GM21737 (cell line): ENCODE results near the gene SUFU.

Experiments
- ATAC-seq: cut with Tn5 transposase; IDR thresholded peaks from one replicate; pipeline ENCODE4 v1.9.1; 2021; ENCODE audit warnings: mild to moderate bottlenecking, moderate library complexity; ENCODE audit not compliant: unreplicated experiment

The SUFU gene

DNA sequence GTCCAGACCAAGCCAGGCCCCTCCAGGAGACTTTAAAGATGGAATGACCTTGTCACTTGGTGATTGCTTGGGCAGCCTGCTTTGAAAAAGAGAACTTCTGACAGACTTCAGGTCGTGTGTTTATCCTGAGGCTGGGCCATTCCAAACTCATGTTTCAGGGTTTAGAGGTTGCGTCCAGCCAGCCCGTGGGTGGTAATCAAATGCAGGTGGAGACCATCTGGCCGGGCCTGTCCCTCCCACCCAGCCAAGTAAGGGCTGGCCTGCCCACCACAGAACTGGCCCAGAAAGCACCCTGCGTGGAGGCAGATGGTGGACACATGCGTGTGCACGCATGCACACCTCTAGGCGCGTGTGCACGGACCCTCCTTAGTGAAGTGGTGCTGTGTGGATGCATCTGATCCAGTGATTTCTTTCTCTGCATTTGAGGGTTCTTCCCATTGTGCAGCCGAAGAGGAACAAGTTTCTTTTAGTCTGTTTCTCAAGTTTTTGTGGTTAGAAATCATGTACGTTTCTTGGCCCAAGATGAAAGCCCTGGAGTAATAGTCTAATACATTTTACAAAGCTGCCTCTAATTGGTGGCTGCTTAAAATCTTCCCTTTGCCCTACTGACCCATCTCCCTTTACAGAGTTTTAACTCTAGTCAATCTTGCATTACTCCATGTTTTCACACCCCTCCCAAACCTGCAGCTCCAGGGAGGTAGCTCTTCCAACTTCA lies 43.0 kb downstream of the SUFU start:
- ATAC-seq: no peak

DNA sequence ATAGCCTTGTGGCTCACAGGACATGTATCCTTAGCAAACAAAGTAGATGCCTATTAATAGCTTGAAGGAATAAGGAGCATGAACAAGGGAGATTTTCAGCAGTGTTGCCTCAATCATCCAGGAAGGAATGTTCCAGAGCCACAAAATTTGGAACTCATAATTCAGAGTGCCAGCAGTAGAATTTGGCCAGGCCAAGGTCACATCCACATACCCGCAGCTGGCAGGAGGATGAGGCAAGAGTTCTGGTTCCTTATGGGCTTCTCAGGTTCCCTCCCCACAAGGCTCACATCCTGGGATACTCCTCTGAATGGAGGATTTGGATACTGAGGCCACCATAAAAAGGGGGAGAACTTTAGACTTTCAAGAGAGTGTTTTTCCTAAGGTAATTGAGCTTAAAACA lies 45.8 kb downstream of the SUFU start:
- no peak for ATAC-seq

DNA sequence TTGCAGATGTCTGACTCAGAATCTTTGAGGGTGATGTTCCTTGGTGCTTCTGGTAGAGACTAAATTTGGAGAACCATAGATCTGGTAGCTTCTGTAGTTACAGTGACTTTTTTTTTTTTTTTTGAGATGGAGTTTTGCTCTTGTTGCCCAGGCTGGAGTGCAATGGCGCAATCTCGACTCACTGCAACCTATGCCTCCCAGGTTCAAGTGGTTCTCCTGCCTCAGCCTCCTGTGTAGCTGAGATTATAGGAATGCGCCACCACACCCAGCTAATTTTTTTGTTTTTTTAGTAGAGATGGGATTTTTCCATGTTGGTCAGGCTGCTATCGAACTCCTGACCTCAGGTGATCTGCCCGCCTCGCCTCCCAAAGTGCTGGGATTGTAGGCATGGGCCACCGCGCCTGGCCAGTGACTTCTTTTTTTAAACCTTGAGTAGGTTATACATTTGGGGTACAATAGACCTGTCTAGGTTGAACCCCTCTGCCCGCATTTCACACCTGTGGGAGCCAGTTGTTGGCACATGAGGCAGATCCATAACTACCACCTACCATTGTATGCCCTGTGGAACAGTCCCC lies 47.0 kb downstream of the SUFU start:
- no peak for ATAC-seq

DNA sequence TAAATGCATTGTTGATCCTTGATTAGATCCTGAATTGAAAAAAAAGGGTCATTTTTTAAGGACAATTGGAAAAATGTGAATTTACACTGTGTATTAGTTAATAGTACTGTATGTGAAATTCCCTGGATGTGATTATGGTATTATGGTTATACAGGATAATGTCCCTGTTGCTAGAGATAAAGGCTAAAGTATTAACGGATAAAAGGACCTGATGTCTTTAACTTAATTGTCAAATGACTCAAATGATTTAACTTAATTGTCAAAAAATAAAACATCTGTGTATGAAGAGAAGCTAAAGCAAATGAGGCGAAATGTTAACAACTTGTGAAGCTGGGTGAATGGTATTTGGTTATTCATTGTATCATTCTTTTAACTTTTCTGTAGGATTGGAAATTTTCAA lies 48.8 kb downstream of the SUFU start:
- ATAC-seq: no peak

DNA sequence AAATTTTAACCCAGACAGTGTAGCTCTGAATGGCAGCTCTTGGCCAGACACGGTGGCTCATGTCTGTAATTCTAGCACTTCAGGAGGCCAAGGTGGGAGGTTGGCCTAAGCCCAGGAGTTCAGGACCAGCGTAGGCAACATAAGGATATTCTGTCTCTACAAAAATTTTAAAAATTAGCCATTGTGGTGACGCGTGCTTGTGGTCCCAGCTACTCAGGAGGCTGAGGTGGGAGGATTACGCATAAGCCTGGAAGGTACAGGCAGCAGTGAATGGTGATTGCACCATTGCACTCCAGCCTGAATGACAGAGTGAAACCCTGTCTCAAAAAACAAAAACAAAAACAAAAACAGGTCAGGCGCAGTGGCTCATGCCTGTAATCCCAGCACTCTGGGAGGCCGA lies 50.0 kb downstream of the SUFU start:
- no peak for ATAC-seq

DNA sequence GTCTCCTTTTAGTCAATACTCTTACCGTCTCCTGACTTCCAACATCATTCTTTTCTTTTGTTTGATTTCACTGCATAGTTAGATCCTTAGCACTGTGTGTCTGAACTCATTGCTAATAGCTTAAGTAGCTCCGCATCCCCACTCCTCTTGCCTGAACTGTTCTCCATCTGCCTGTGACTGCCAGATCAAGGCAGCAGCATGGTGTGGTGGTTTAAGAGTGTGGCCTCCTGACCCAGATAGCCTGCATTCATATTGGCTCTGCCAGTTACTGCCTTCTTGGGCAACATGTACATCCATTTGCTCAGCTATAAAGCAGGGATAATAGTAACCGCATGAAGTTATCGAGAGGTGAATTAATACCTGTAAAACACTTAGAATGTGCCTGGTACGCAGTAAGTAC lies 50.8 kb downstream of the SUFU start:
- no peak for ATAC-seq

DNA sequence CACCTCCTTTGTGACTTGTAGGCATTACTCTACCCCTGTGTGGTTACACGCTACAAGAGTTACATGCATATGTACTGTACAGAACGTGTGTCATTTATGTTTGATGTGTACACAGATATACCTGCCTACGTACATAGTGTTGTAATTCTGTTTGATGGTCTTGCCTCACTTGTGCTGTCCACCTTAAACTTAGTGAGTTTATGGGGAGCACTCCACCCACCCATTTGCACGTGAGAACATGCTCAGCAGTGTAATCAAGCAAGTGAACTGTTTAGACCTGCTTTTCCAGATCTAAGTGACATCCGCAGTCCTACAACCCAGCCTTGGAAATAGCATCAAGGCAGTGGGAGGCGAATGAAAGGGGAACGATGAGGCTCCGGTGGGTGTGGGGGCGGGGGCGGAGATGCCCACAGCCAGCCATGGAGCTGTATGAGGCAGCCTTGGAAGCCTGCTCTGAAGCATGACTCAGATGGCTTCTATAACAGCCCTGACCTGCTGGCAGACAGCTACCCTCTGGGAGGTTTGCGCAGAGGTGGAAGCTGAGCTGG lies 52.1 kb downstream of the SUFU start:
- no peak for ATAC-seq

DNA sequence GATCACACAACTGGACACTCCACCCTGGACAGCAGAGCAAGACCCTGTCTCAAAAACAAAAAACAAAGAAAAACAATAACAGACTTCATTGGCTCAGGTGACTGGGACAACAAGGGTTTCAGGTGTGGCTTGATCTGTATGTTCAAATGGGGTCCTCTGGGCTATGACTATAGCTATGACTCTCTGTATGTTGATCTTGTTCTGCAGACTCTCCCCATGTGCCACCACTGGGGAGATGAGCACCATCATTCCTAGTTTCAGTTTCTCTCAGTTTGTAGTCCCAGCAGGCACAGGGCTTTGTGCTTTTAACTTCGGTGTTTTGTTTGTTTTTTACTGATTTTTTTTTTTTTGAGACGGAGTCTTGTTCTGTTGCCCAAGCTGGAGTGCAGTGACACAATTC lies 53.8 kb downstream of the SUFU start:
- no peak for ATAC-seq

DNA sequence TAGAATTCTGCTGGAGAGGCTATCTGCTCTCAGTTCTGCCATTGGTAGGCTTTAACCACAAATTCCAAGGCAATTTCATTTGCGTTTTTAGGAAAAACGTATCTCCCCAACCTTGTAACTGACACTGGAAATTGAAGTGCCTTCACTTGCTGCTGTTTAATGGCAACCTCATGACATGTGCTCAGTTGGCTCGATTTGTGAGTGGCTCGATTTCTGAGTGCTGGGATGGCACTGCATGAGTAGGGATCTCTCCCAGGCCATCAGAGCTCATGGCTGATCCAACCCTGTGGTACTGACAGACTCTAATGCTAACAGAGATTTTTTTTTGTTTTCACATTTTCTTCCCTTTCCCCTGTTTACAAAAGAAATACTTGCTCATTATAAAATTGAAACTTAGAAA lies 56.0 kb downstream of the SUFU start:
- ATAC-seq: no peak

DNA sequence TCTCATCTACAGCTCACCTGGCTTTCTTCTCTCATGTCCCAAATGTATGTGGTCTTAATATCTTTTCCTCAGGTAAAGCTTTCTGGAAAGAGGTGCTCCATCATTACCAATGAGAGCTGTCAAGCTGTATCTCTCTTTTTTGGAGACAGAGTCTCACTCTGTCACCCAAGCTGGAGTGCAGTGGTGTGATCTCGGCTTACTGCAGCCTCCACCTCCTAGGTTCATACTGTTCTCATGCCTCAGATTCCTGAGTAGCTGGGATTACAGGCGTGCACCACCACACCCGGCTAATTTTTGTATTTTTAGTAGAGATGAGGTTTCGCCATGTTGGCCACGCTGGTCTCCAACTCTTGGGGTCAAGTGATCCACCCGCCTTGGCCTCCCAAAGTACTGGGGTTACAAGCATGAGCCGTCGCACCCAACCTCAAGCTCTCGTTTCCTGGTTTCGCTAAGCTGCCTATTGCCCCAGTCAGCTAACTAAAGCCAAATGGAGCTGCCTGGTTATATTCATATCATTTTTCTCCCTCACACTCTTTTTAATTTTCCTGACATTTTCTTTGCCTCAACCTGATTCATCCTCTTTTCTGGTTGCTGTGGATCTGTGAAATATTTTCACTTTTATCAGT lies 60.5 kb downstream of the SUFU start:
- no peak for ATAC-seq

DNA sequence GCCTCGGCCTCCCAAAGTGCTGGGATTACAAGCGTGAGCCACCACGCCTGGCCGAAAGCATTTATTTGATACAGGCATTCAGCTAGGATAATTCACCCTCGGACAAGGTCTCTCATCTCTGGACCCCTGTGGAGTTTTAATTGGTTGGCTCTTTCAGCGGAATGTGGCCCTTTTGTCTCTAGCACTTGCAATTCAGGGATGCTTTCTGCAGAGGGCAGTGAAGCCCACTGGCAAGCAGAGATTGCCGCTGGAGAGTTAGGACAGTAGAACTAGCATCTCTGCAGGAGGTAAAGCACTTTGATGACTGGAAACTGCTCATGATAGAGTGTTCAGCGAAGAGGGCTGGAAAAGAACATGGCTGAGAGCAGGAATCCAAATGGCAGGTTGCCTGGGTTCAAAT lies 62.0 kb downstream of the SUFU start:
- no peak for ATAC-seq

DNA sequence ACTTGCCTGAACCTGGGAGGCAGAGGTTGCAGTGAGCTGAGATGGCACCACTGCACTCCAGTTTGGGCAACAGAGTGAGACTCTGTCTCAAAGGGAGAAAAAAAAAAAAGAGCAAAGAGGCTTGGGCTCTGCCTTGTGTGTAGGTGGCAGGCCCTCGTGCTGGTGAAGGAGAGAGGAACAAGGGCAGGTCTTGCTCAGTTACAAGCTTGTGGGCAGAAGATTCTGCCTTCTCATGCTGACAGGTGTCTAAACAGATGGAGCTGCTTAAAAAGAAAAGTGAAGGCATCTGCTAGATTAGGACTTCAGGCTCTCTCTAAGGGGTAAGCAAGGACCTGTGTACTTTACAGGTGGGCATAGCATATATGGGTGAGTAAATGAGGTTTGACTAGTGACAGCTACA lies 75.0 kb downstream of the SUFU start:
- no peak for ATAC-seq

DNA sequence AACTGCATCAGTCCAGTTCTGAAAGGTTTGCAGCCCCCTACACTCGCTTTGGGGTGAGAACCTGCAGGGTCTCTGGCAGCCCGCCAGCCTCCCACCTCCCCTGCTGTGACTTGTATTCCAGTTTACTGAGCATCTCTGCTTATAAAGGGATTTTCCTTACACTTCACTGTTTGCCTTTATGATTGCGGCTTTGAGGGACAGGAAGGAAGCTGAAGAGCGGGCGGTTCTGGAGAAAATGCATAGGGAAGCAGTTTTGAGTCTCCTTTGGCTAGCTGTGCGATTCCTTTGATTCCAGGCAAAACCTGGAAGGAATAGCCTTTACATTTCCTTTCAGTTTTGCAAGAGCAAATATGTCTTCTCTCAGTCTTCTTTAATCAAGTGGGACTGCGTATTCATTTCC lies 75.6 kb downstream of the SUFU start:
- no peak for ATAC-seq

DNA sequence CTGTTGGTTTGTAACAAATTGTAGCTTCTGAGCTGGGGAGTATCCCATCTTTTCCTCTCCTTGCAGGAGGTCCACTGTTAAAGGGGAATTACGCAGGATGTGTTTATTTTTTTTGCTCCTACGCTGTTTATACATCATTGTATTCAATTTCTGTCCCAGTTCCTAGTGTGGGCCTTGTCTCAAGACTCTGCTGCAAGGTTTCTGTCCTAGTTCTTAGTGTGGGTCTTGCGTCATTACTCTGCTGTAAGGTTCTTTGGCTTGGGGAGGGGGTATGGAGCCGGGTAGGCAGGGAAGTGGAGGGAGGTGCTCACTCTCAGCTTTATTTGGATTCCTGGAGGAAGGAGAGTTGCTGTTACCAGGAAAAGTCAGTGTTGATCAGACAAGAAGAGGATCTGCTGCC lies 76.5 kb downstream of the SUFU start:
- no peak for ATAC-seq

DNA sequence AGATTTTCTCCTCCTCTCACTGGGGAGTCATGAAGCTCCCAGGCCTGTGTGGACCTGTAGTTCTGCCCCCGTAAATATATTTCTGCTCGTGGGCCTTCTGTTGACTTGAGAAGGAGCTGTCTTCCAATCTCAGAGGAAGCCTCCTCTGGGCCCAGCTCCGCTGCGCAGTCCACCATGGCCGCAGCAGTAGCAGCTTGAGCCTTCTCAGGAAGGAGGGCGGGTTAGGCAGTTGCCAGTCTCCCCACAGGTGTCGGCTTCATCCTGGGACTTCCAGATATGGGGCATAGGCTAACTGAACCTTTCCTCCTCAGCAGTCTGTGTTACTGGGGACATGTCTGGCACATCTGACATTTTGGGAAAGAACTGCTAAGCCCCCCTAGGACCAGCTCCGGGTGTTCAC lies 77.6 kb downstream of the SUFU start:
- ATAC-seq: no peak

DNA sequence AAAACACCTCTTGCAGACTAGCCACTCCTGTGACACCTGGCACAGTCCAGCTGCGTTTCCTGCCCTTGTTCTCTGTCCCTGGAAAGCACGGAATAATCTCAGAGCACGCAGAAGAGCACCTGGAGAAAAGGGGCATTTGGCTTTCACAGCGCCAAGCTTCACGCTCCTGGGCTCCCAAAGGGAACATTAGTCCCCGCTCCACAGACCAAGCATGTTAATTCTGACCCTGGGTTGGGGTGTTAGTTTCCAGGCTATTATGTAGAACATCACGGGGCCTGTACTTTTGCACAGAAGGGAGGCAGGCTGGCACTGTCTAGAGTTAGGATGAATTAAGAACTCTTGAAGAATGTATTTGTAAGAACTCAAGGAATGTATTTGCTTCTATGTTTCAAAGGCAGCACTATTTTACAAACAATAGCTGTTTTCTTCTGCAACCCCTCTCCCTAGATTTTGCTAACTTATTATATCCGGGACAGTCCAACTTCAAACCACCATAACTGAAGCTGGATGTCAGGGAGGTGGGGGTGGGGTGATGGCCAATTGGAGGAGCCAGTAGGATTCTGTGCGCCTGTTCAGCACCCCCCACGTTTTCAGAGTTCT lies 78.3 kb downstream of the SUFU start:
- ATAC-seq: no peak

DNA sequence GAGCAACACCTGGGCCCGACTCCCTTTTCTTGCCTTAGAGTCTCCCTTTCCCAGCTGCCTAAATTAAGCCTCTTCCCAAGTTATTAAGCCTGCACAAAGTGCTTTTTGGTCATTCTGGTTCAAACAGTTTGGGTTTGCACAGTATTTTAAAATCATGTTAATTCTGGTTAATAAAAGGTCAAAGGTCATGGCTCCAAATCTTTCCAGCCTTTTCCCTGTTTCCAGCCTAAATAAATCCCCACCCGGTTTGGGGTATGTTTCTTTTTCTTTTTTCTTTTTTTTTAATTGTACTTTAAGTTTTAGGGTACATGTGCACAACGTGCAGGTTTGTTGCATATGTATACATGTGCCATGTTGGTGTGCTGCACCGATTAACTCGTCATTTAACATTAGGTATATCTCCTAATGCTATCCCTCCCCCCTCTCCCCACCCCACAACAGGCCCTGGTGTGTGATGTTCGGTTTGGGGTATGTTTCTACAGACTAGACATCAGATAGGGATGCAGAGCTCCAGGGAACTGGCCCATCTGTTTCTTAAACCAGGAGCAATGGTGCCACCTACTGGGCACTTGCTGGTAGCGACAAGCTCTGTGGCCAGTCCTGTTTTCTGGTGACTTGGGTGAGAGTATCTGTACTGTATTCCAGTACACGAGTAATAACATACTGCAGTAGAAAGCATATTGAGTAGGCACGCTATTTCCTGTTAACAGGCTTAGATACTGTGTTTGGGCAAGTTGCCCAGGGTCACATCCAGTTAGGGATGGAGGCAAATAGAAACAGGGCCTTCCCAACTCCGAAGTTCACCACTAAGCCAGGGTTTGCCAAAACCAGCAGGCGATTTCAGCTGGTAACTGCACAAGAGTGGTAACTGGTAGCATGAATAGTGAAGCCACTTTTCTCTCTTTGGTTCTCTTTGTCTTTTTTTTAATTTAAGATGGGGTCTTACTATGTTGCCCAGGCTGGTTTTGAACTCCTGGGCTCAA lies 80.0 kb downstream of the SUFU start:
- no peak for ATAC-seq

DNA sequence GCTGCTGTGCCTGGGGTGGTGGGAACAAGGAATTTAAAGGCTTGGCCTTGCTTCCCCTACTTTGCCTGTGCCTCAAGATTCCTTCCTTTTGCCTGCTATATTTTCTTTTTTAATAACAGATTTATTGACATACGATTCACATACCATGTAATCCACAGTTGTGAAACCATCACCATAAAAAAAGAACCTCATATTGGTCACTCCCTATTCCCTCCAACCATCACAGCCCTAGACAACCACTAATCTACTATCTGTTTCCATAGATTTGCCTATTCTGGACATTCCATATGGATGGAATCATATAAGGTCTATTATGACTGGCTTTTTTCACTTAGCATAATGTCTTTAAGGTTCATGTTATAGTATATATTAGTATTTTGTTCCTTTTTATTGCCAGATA lies 81.3 kb downstream of the SUFU start:
- no peak for ATAC-seq

DNA sequence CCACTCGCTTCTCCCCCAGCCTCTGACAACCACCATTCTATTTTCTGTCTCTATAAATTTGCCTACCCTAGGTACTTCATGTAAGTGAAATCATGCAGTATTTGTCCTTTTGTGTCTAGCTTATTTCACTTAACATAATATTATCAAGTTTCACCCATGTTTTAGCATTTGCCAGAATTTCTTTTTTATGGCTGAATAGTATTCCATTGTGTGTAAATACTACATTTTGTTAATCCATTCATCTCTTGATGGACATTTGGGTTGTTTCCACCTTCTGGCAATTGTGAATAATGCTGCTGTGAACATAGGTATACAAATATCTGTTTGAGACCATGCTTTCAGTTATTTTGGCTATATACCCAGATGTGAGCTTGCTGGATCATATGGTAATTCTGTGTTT lies 83.1 kb downstream of the SUFU start:
- ATAC-seq: no peak

DNA sequence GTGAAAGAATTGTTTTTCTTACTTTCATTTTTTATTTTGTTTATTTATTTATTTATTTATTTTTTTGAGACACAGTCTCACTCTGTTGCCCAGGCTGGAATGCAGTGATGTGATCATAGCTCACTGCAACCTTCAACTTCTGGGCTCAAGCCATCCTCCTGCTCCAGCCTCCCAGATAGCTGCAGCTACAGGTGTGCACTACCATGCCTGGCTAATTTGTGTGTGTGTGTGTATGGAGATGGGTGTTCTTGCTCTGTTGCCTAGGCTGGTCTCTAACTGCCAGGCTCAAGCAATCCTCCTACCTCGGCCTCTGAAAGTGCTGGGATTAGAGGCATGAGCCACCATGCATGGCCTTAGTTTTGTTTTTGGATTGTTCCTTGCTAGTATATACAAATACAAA lies 85.1 kb downstream of the SUFU start:
- no peak for ATAC-seq
